Measurements from ENCODE around the gene SERGEF. TPM values are rescaled to one million over a fixed set of nuclear protein-coding genes. Genes with fewer than 3 reads are reported as not detected.

Gene SERGEF
- total RNA-seq, 1 donor = 16.9 TPM

DNA sequence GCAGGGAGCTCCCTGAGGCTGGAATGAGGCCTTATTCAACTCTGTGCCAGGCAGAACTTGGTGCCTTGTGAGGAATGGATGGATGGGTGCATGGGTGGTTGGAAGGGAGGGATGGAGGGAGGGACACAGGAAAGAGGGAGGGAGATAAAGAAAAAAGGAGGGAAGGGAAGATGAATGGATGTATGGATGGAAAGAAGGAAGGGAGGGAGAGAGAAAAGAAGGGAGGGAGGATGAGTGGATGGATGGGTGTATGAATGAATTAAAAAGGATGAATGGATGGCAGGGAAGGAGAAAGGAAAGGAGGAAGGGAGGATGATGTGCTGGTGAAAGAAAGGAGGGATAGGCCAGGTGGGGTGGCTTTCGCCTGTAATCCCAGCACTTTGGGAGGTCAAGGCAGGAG, 243.6 kb downstream of the SERGEF start:
- TF ChIP-seq, protein P1, sequence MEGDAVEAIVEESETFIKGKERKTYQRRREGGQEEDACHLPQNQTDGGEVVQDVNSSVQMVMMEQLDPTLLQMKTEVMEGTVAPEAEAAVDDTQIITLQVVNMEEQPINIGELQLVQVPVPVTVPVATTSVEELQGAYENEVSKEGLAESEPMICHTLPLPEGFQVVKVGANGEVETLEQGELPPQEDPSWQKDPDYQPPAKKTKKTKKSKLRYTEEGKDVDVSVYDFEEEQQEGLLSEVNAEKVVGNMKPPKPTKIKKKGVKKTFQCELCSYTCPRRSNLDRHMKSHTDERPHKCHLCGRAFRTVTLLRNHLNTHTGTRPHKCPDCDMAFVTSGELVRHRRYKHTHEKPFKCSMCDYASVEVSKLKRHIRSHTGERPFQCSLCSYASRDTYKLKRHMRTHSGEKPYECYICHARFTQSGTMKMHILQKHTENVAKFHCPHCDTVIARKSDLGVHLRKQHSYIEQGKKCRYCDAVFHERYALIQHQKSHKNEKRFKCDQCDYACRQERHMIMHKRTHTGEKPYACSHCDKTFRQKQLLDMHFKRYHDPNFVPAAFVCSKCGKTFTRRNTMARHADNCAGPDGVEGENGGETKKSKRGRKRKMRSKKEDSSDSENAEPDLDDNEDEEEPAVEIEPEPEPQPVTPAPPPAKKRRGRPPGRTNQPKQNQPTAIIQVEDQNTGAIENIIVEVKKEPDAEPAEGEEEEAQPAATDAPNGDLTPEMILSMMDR (IDR thresholded peaks at IDR 0.05; ENCODE audit: insufficient read depth, low read length) = no peak
- no peak overlapping the region for H3K4me3 ChIP-seq (ENCODE audit: low read depth, low read length)
- DNase-seq (ENCODE audit: low read depth) = no peak

DNA sequence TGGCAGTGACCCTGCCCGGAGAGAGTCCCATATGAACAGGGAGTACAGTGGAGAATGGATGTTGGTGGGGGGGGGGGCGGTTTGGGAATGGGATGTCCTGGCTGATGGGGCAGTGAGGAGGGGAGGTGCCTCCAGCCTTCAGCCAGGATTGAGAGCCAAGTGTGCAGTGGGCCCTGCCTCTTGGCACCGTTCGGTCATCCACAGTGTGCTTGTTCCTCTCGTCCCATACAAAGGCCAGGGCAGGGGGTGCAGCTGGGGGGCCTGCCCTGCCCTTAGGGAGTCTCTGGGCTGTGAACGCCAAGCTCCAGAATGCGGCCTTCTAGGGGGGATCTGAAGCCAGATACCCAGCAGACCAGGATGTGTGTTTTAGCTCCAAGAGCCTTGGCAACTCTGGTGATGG, 244.3 kb downstream of the SERGEF start:
- DNase-seq (ENCODE audit: low read depth) = no peak
- no peak overlapping the region for H3K4me3 ChIP-seq (ENCODE audit: low read depth, low read length)
- TF ChIP-seq, protein P1 (IDR thresholded peaks at IDR 0.05; ENCODE audit: insufficient read depth, low read length) = no peak

DNA sequence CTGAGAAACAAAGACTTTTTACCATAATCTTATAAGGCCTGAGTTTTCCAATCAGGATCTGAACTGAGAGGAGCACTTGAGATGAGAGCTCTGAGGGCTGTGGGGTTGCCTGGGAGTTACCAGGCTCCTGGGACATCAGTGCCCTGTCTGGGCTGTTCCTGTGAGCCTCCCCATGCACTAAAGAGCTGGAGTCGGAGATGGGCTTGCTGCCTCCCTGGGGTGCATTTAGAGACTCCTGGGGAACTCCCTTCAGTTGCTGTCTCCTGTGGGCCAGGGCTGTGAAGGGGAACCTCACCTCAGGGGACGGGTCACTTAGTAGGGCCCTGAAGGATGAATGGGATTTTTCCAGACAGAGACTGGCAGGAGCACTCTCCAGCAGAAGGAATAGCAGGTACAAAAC, 244.9 kb downstream of the SERGEF start:
- DNase-seq (ENCODE audit: low read depth) = no peak
- no peak overlapping the region for H3K4me3 ChIP-seq (ENCODE audit: low read depth, low read length)
- TF ChIP-seq, protein P1 (IDR thresholded peaks at IDR 0.05; ENCODE audit: insufficient read depth, low read length) = no peak

DNA sequence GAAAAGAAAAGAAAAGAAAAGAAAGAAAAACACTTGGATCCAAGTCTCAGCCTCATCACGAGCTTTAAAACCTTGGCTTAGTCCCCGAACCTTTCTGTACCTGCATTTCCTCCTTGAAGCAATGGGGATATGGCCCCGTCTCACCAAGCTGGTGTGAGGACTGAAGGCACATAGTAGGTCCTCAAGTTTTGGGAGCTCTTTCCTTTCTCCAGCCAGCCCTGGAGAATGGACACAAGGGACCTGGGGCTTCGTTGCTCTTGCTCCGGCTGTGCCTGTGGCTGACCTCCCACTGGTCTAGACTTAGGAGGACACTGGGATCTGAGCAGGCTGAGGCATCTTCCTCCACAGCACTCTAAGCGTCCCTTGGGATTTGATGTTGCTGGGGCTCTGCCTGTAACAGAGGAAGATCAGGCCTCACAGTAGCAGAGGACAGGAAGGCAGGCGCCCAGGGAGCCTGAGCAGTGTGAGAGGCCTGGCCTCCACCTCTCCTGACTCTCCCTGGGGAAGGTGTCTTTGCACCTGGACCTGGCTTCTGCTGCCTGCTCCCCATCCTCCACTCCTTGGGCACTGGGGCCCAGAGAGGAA, 245.5 kb downstream of the SERGEF start:
- TF ChIP-seq, protein P1 (IDR thresholded peaks at IDR 0.05; ENCODE audit: insufficient read depth, low read length) = no peak
- no peak for DNase-seq (ENCODE audit: low read depth)
- no peak overlapping the region for H3K4me3 ChIP-seq (ENCODE audit: low read depth, low read length)

DNA sequence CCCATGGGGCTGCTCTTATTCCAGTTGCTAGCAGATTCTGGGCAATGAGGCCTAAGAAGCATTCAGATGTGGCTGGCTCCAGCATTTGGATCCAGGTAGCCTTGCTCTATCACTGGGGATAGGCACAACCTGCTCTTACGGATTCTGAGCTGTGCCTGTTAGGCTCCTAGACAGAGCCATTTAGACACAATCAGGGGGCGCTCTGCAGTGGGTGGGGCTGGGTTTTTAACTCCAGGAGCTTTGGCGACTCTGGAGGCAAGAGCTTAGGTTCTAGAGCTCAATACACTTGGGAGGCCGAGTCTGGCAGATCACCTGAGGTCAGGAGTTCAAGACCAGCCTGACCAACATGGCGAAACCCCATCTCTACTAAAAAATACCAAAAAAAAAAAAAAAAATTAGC, 246.3 kb downstream of the SERGEF start:
- TF ChIP-seq, protein P1 (IDR thresholded peaks at IDR 0.05; ENCODE audit: insufficient read depth, low read length) = no peak
- H3K4me3 ChIP-seq (ENCODE audit: low read depth, low read length) = no peak overlapping the region
- no peak for DNase-seq (ENCODE audit: low read depth)

DNA sequence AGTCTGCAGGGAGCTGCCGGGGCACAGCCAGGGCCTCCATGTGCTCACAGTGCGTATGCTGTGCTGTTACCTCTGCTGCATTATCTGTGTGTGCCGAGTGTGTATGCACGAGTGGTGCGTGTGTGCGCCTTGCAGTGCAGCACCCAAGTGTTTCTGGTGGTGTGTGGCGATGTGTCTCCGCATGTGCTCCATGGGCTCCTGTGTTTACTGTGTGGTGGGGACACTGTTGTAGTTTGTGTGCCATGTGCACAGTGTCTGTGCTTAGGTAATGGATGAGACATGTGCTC, 246.8 kb downstream of the SERGEF start:
- DNase-seq (ENCODE audit: low read depth) = no peak
- no peak overlapping the region for H3K4me3 ChIP-seq (ENCODE audit: low read depth, low read length)
- TF ChIP-seq, protein P1 (IDR thresholded peaks at IDR 0.05; ENCODE audit: insufficient read depth, low read length) = no peak

DNA sequence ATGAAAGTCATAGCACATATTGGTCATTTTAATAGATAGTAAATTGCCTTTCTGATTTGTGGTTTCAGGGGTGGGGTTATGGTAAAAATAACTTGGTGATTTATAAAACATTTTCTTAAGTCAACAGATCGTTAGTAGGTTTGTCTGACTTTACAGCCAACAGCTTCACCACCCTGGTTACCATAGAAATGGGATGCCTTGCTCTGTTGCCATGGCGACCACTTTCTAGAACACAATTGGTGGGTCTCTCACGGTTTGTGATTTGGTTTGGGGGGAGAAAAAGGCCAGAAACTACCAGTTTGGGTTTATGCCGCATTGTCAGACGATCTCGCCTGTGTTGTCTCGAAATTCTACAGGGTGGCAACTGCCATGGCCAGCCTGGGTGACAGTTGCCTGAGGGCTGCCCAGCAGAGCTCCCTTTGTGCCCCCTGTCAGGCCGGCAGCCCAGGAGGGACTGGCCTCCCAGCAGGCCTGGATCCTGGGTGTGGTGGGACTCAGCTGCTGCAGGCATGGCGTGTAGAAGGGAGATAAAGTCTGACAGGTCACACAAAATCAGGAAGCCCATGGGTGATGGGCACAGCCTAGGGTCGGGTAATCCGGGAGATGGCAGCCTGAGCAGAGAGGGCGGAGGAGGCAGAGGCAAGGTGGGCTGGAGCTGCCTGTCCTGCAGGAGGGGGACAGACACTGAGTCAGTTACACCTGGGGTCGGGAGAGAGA, 247.3 kb downstream of the SERGEF start:
- TF ChIP-seq, protein P1 (IDR thresholded peaks at IDR 0.05; ENCODE audit: insufficient read depth, low read length) = no peak
- no peak overlapping the region for H3K4me3 ChIP-seq (ENCODE audit: low read depth, low read length)
- DNase-seq (ENCODE audit: low read depth) = no peak

Data from fibroblast of the aortic adventitia (primary cell).